Measurements from ENCODE around the gene SLC18A3.
A peak's percentile ranks its signal among the peaks of the same experiment; 100 is the strongest.

SLC18A3 gene

DNA sequence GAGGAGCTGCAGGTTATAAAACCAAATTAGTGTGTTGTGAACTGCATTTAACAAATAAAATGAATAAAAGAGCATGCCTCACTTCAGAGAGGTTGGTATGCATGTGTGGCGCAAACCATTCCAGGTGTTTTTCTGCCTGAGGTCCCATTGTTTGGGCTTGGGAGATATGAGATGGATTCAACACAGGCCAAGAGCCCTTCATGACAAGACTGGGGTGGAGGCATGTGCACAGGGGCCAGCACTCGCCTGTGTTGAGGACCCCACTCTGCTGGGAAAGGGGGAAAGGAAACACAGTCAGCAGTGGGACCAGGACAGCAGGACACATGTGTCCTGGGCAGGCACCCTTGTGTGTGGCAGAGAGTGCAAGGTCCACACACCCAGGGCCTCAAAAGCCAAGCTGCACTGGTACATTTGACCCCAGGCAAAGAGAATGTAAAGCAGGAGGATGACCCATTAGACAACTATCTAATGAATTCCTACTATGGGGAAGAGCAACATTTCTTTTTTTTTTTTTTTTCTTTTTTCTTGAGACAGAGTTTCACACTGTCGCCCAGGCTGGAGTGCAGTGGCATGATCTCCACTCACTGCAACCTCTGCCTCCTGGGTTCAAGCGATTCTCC is 9.2 kb upstream of the SLC18A3 start:
- TF ChIP-seq POLR2A (IDR thresholded peaks at IDR 0.05; ENCODE audit: low read depth, low read length): no peak
- DNase-seq (ENCODE audit: insufficient read length, low spot score) (no peak), FAIRE-seq (no peak)

GRCh38 chr10:49601857-49602256 is 8.3 kb upstream of the SLC18A3 start:
- no peak for FAIRE-seq
- peak; percentile 45 for DNase-seq (ENCODE audit: insufficient read length, low spot score)
- no peak for TF ChIP-seq POLR2A (IDR thresholded peaks at IDR 0.05; ENCODE audit: low read depth, low read length)

- FAIRE-seq (no peak), DNase-seq (ENCODE audit: insufficient read length, low spot score) (no peak)
- no peak for TF ChIP-seq POLR2A (IDR thresholded peaks at IDR 0.05; ENCODE audit: low read depth, low read length)
These were observed 7.6 kb upstream of the SLC18A3 start for GRCh38 chr10:49602380-49603023.

DNA sequence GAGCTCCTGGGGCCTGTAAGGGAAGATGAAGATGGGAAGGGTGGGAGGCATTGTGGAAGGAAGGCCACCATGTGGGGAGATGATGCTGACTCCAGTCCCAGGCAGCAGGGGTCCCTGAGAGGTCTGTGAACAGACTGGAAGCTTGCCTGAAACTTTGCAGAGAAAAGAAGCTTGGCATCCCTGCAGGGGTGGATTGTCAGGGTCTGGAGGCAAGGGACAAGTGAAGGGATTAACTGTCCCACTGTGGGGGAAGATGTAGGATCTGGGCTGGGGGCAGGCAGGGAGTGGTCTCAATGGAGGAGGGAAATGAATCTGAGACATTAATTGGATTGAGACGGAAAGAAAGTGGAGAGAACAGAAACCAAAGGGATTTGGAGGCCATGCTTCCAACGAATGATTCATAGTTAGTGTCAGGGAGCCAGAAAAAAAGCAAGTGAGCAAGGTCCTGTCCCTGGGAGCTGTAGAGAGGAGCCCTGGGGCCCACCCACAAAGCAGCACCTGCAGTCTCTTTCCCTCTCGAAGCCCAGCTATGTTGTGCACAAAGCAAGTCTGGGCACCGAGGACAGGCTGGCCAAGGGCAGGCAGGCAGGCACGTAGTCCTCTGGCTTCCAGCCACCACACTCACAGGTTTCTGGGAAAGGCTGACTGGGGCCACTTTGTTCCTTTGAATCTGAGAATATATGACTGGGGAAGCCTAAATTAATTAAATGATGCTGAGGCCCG is 4.7 kb upstream of the SLC18A3 start:
- no peak for DNase-seq (ENCODE audit: insufficient read length, low spot score)
- no peak for FAIRE-seq

DNA sequence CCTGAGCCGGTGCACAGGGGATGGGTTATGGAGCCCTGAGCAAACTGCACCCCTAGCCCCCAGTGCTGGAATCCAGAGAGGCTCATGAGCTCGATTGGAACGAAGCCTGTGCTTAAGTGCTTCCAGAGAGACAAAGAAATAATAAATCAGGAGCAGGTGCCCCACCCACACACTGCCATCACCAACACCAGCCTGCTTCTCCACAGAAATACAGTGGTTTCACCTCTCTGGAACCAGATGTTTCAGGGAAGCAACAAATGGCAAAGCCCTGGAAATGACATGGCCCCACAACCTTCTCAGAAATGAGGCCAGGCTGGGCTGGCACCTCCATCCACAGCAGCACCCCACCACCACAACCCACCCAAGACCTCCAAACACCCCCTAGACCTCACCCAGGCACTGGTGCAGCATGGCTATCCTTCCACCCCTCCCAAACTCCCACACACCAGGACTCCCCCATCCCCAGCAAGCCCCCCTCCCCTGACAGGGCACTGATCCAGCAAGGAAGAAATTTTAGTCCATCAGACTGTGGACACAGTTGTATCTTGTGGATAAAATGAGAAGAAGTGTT is 4.1 kb upstream of the SLC18A3 start:
- DNase-seq (ENCODE audit: insufficient read length, low spot score) (no peak), FAIRE-seq (no peak)
- no peak for TF ChIP-seq POLR2A (IDR thresholded peaks at IDR 0.05; ENCODE audit: low read depth, low read length)

More for the DNA sequence above, 4.7 kb upstream of the SLC18A3 start:
- no peak for TF ChIP-seq POLR2A (IDR thresholded peaks at IDR 0.05; ENCODE audit: low read depth, low read length)

DNA sequence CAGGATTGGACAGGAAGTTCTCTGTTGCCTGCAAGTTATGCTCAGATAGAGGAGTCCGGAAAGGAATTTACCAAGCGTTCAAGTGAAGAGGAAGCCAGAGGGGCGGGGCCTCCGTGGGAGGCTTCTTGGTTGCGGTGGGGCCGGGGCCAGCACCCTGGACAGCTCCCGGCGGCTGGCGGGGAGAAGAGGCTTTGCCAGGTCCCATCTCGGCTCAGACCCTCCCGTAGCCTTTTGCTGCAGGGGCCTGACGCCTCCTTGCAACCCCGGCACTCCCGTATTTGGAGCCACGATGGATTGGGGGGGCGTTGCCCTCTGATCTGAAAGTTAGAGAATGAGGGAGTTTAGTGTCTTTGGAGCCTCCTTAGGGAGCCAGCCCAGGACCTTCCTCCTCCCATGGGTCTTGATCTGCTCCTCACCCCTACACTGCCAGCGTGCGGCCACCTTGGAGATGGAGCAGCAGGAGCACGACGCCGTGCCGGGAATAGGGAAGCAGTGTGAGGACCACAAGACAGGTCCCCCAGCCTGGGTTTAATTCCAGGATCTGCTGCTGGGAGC is 3.1 kb upstream of the SLC18A3 start:
- FAIRE-seq: no peak
- DNase-seq (ENCODE audit: insufficient read length, low spot score): peak; percentile 87
- no peak for TF ChIP-seq POLR2A (IDR thresholded peaks at IDR 0.05; ENCODE audit: low read depth, low read length)

DNA sequence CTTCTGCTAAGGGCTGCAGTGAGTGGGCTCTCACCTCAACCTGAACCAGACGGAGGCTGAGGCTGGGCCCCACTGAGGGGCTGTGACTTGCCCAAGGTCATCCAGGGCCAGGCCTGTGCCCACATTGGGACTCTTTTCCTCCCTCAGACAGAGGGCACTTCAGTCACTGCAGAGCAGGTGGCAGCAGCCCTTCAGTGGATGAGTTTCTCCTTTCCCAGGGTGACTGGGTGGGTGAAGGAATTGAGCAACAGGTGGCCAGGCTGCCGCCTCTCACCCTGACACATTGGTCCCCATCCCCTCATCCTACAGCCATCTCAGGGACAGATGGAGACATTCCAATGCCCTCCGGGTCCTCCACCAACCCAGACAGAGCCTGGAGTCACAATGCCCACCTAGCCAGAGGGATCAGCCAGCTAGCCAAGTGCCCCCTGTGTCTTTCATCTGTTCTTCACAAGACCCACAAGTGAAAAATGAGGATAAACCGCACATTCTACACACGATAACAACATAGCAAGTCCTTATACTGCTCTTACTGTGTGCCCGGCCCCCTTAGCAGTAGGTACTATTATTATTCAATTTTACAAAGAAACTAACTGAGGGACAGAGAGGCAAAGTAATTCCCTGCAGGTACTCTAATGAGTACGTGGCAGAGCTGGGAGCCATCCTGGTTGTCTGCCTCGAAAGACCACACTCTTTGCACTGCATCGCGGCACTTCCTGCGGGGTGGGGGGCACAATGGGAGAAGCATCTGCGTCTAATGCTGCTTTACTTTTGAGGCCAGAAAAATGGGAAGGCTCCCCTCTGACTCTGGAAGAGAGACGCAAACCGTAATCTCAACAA is 1.7 kb upstream of the SLC18A3 start:
- DNase-seq (ENCODE audit: insufficient read length, low spot score) (no peak), FAIRE-seq (no peak)
- TF ChIP-seq POLR2A (IDR thresholded peaks at IDR 0.05; ENCODE audit: low read depth, low read length): no peak

DNA sequence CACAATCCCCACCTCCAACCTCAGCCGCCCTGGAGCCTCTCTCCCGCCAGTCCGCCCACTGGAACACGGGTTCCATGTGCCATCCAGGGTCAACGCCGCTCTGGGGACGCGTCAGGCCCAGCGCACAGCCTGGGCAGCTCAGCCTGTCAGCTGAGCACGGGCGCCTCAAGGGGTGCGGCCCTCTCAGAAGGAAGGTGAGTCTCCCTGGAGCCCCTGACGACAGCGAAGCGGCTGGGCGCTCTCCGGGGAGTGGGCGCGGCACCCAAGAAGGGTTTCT is 1.2 kb upstream of the SLC18A3 start:
- no peak for FAIRE-seq
- DNase-seq (ENCODE audit: insufficient read length, low spot score): no peak
- no peak for TF ChIP-seq POLR2A (IDR thresholded peaks at IDR 0.05; ENCODE audit: low read depth, low read length)

DNA sequence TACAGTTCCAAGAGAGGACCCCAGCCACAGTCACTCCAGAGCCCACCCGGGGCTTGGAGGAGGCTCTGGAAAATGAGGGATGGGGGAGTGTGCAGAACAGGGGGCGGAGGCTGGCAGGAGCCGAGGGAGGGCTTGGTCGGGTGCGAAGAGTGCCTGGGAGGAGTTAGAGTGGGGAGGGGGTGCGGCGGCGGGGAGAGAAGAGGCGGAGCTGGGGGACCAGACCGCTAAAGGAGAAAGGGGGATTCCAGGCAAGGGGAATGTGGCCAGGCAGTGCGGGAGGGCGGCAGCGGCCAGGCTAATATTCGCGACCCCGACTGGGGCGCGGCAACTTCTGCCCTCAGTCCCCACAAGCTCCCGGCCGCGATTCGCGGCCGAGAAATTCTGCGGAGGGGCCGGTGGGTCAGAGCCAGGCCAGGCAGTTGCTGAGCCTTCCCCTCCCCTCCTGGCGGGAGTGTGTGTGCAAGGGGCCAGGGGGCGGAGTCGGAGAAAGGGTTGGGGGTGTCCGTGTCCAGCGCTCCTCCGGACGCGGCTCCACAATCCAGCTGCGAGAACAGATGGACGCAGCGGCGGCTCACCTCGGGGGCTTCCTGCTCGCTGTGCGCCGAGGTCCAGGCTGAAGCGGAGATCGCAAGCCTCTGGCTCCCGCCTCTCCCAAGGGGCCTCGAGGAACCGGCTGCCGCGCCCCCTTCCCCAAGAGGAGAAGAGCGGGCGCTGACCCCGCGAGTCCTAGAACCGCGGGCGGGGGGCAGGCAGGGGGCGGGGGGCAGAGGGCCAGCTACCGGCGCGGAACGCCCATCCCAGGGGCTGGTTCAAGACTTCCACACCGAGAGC is 612 bp upstream of the SLC18A3 start:
- DNase-seq (ENCODE audit: insufficient read length, low spot score): no peak
- TF ChIP-seq POLR2A (IDR thresholded peaks at IDR 0.05; ENCODE audit: low read depth, low read length): no peak
- FAIRE-seq: no peak

DNA sequence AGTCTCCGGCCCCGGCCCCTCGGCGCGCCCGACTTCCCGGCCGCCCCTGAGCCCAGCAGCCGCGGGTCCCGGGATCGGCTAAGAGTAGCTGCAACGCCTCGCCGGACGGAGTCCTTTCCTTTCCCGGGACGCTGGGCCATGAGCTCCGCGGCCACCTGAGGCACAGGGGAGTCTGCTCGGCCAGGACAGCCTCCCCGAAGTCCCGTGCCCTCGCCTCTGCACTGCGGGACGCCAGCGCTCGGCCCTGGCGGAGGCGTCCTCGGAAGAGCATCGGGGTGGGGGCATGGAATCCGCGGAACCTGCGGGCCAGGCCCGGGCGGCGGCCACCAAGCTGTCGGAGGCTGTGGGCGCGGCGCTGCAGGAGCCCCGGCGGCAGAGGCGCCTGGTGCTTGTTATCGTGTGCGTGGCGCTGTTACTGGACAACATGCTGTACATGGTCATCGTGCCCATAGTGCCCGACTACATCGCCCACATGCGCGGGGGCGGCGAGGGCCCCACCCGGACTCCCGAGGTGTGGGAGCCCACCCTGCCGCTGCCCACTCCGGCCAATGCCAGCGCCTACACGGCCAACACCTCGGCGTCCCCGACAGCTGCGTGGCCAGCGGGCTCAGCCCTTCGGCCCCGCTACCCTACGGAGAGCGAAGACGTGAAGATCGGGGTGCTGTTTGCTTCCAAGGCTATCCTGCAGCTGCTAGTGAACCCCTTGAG is 502 bp downstream of the SLC18A3 start:
- FAIRE-seq (no peak), DNase-seq (ENCODE audit: insufficient read length, low spot score) (no peak)

DNA sequence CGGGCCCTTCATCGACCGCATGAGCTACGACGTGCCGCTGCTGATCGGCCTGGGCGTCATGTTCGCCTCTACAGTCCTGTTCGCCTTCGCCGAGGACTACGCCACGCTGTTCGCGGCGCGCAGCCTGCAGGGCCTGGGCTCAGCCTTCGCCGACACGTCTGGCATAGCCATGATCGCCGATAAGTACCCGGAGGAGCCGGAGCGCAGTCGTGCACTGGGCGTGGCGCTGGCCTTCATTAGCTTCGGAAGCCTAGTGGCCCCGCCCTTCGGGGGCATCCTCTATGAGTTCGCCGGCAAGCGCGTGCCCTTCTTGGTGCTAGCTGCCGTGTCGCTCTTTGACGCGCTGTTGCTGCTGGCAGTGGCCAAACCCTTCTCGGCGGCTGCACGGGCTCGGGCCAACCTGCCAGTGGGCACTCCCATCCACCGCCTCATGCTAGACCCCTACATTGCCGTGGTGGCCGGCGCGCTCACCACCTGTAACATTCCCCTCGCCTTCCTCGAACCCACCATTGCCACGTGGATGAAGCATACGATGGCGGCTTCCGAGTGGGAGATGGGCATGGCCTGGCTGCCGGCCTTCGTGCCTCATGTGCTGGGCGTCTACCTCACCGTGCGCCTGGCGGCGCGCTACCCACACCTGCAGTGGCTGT is 1.2 kb downstream of the SLC18A3 start:
- FAIRE-seq: no peak
- no peak for DNase-seq (ENCODE audit: insufficient read length, low spot score)

More for the DNA sequence above, 502 bp downstream of the SLC18A3 start:
- no peak for TF ChIP-seq POLR2A (IDR thresholded peaks at IDR 0.05; ENCODE audit: low read depth, low read length)

More for the DNA sequence above, 1.2 kb downstream of the SLC18A3 start:
- no peak for TF ChIP-seq POLR2A (IDR thresholded peaks at IDR 0.05; ENCODE audit: low read depth, low read length)

Measured in H54 (cell line).